Left renal cortex interstitium (tissue), 4 donors: ENCODE measurements around the gene CDC45. TPM values are rescaled to one million over a fixed set of nuclear protein-coding genes. Genes with fewer than 3 reads are reported as not detected.
"Not testable (repeated sequence)": the region's sequence is repeated elsewhere in the genome, so short reads cannot be mapped to it uniquely, and the experiment has no call there.

Experiments
- DNase-seq, 4 donors: peaks; one replicate each; pipeline ENCODE4 v3.0.0-alpha.2; 2013; ENCODE audit warnings: low read depth in 4 of 4, low spot score in 2 of 4, missing footprints in 1 of 4
- polyA plus RNA-seq, 4 donors: library from polyadenylated mRNA; unstranded; fragments of 120-200 nt; gene quantifications; one replicate each; pipeline ENCODE4 v1.2.1, GENCODE V29; 2013; ENCODE audit not compliant: insufficient read length in 4 of 4

Gene CDC45
- polyA plus RNA-seq, 4 donors, result 17.3 to 21.3 (median 19.7) TPM

- DNase-seq, result no peak
These were observed 45.5 kb downstream of the CDC45 start for GRCh38 chr22:19525116-19525660.

- DNase-seq, result no peak
These were observed 45.9 kb downstream of the CDC45 start for GRCh38 chr22:19525666-19526065.

GRCh38 chr22:19526076-19526701 lies 46.5 kb downstream of the CDC45 start:
- DNase-seq, result no peak

- no peak for DNase-seq
These were observed 47.0 kb downstream of the CDC45 start for GRCh38 chr22:19526702-19527111.

- no peak for DNase-seq
These were observed 47.6 kb downstream of the CDC45 start for GRCh38 chr22:19527321-19527721.

DNA sequence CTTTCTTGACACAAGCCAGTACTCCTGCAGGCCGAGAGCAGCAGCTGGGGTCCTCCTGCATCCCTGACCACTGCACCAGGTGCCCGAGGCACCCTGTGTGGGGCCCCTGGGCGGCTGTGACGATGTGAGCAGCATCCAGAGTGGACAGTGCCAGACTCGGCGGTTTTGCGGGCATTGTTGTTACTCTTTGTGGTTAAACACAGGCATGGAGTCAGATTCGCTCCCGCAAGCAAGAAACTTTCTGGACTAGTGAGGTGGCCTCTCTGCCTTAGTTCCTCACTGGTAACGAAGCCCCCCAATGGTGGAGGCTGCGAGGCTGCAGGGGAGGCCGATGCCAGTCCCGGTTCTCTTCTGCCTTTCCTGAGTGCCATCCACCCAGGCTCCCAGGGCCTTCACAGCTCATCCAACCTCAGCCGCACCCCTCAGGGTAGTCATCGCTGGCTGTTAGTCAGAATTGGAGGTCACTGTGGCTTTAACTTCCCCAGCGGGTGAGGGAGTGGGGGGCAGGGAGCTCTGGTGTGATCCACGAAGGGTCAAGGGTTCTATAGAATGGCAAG lies 48.2 kb downstream of the CDC45 start:
- DNase-seq, result no peak

DNA sequence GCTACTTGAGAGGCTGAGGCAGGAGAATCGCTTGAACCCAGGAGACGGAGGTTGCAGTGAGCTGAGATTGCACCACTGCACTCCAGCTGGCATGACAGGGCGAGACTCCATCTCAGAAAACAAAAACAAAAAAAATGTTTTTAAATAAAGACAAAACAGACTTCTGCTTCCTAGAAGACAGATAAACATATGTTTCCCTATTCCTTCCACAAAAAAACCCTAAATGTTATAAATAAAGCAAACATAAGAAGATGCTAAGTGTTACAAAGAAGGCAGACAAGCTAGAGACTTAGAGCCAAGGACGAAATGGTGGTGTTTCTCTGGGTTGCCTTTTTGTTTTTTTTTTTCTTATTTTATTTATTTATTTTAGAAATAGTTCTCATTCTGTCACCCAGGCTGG lies 50.1 kb downstream of the CDC45 start:
- DNase-seq, result no peak

- no peak for DNase-seq
These were observed 51.0 kb downstream of the CDC45 start for GRCh38 chr22:19530751-19531150.

DNA sequence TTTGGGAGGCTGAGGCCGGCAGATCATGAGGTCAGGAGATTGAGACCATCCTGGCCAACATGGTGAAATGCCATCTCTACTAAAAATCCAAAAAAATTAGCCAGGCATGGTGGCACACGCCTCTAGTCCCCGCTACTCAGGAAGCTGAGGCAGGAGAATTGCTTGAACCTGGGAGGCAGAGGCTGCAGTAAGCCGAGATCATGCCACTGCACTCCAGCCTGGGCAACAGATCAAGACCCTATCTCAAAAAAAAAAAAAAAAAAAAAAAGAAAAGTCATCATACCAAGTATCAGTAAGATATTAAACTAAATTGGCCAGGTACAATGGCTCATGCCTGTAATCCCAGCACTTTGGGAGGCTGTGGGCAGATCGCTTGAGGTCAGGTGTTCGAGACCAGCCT lies 51.6 kb downstream of the CDC45 start:
- not testable (repeated sequence) for DNase-seq

GRCh38 chr22:19533049-19533626 lies 53.4 kb downstream of the CDC45 start:
- DNase-seq, result no peak

DNA sequence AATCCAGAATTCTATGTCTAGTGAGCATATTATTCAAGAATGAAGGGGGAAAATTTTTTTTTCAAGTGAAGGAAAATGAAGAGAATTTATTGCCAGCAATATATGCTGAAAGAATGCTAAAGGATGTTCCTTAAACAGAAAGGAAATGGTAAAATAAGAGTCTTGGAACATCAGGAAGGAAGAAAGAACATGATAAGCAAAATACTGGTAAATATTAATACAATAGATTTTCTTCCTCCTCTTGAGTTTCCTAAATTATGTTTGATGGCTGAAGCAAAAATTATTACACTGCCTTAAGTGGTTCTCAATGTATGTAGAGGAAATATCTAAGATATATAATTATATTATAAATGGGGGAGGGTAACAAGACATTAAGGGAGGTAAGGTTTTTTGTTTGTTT lies 54.1 kb downstream of the CDC45 start:
- no peak for DNase-seq

- DNase-seq, result no peak
These were observed 55.3 kb downstream of the CDC45 start for GRCh38 chr22:19535001-19535400.

- no peak for DNase-seq
These were observed 56.8 kb downstream of the CDC45 start for GRCh38 chr22:19536564-19536963.

DNA sequence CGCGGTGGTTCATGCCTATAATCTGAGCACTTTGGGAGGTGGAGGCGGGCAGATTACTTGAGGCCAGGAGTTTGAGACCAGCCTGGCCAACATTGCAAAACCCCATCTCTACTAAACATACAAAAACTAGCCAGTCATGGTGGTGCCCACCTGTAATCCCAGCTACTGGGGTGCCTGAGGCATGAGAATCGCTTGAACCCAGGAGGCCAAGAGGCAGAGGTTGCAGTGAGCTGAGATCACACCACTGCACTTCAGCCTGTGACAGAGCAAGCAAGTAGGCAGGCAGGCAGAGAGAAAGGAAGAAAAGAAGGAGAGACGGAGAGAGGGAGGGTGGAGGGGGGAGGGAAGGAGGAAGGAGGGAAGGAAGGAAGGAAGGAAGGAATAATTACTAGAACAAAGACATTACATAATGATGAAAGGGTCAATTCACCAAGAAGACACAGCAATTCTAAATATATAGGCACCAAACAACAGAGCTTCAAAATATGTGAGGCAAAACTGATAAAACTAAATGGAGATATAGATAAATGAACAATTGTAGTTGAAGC lies 58.3 kb downstream of the CDC45 start:
- DNase-seq, result no peak

- no peak for DNase-seq
These were observed 60.7 kb downstream of the CDC45 start for GRCh38 chr22:19540394-19540793.

DNA sequence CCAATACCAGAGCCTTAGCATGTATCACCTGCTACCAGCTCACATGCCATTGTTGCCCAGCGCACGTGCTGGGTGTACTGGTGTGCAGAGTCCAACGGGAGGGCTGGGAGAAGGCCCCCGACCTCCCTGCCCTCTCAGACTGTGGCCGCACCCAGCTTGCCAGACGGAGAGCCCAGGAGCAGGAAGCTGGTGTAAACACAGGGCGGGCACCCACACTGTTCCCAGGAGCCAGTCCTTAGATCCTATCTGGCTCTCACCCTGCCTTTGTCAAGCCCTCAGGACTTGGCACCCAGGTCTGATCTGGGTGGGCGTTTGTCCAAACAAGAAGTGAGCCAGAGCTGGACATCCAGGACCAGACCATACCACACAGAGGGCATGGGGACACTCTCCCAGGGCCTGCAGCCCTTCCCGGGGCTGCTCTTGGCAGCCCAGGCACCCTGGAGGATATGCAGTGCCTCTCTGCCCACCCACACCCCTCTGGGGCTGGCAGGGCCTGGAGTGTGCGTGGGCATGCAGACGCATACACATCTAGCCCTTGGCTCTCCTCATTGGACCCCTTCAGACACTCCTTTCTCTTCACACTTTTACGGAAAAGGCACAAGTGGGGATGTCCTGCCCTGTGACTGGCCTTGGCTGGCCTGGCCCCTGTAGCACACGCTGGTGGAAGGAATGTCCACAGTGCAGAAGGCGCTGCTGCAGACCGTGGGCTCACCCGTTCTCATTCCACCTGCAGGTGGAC lies 64.4 kb downstream of the CDC45 start:
- DNase-seq, result no peak

DNA sequence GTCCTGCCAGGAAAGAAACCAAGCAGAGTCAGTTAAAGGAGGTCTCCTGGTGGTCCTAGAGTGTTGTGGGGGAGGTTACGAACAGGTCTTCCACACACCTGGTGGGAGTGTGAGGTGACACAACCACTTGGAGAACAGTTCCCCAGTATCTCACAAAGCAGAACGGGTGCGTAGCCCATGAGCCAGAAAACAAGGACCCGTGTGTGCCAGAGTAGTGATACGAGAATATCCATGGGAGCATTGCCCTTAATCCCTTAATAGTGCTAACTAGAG lies 66.2 kb downstream of the CDC45 start:
- DNase-seq, result no peak

- DNase-seq, result no peak
These were observed 67.0 kb downstream of the CDC45 start for GRCh38 chr22:19546680-19547079.

DNA sequence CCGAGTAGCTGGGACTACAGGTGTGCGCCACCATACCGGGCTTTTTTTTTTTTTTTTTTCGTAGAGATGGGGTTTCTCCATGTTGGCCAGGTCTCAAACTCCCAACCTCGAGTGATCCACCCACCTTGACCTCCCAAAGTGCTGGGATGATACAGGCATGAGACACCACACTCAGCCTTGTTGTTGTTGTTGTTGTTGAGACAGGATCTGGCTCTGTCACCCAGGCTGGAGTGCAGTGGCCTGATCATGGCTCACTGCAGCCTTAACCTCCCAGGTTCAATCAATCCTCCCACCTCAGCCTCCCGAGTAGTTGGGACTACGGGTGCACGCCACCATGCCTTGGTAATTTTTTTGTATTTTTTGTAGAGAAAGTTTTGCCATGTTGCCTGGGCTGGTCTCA lies 67.9 kb downstream of the CDC45 start:
- DNase-seq, result no peak

GRCh38 chr22:19548427-19548826 lies 68.7 kb downstream of the CDC45 start:
- DNase-seq, result not testable (repeated sequence)

DNA sequence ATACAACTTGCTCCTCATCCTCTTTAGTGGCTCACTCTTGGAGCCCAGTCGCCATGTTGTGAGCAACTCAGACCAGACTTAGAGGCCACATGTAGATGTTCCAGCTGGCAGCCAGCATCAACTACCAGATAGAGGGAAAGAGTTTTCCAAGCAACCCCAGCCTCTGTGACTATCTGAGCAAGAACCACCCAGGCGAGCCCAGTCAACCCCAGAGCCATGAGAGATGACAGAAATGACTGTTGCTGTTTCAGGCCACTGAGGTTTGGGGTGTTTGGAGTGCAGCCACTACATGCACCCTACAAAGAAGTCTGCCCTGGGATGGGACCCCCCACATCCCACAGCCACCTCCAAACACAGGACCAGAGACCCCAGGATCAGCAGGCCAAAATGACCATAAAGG lies 69.2 kb downstream of the CDC45 start:
- no peak for DNase-seq
